T-helper 2 cell treated with Interferon-gamma antibody and Interleukin-4, amounts not matched to agents 5 μg/mL and 100 μg/mL, for 36 hours (primary cell): ENCODE data around the gene ARHGAP32.

Source experiments
- DNase-seq: peaks from one replicate; pipeline ENCODE4 v3.0.0; 2021; ENCODE audit warnings: low spot score
- H3K27ac Mint-ChIP-seq: one replicate; pipeline ENCODE4 v1.8.0; 2021; ENCODE audit warnings: mild to moderate bottlenecking, mixed read lengths
- H3K27me3 Mint-ChIP-seq: one replicate; pipeline ENCODE4 v1.8.0; 2021; ENCODE audit warnings: low read depth, mixed read lengths
- H3K36me3 Mint-ChIP-seq: one replicate; pipeline ENCODE4 v1.8.0; 2021; ENCODE audit warnings: low read depth, mixed read lengths
- H3K4me1 Mint-ChIP-seq: one replicate; pipeline ENCODE4 v1.8.0; 2021; ENCODE audit warnings: low read depth, mixed read lengths
- H3K4me3 Mint-ChIP-seq: one replicate; pipeline ENCODE4 v1.8.0; 2022; ENCODE audit warnings: mild to moderate bottlenecking, moderate library complexity, mixed read lengths
- H3K9me3 Mint-ChIP-seq: one replicate; pipeline ENCODE4 v1.8.0; 2021; ENCODE audit warnings: mixed read lengths

ARHGAP32 gene

DNA sequence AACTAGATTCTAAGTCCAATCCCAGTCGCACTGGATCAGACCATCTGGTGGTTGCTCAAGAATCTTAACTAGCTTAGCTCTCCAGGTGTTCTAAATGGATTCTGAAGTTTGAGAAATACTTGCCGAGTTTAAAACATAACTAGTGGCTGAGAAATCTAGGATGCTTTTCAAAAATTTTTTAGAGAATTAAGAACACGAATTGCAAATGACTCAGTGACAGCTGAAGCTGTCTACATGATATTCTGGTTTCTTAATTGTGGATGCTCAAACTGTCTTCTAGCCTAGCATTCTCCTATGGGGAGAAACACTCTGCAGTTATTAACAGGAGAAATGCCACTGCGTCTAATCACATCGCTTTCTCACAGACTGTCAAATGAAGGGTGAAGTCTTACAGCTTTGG is 229.2 kb downstream of the ARHGAP32 start:
- peaks cover 2% of the 10 kb centered on the region for H3K36me3 Mint-ChIP-seq

DNA sequence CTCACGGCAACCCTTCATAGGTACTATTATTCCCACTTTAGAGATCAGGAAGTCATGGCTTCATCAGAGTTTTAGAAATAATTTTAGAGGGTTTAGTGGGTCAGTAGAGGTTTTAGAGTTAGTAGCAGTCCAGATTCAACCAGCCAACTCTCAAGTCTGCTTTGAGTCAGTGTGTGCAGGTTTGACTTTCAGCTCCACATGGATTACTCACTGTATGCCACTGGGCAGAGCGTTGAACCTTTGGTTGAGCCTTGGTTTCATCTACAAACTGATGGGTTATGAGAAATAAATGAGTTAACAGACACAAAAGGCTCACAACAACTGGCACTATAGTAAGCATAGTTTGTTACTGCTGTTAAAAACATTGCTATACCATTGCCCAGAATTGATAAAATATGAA is 230.5 kb downstream of the ARHGAP32 start:
- H3K9me3 Mint-ChIP-seq = peaks cover 3% of the 10 kb centered on the region
- peaks cover 2% of the 10 kb centered on the region for H3K36me3 Mint-ChIP-seq
- peaks cover 41% of the 10 kb centered on the region for H3K4me1 Mint-ChIP-seq
- H3K4me3 Mint-ChIP-seq = no peak overlapping the region
- no peak overlapping the region for H3K27ac Mint-ChIP-seq
- no peak for DNase-seq
- peaks cover 12% of the 10 kb centered on the region for H3K27me3 Mint-ChIP-seq

More for the DNA sequence above, 229.2 kb downstream of the ARHGAP32 start:
- Mint-ChIP-seq H3K27ac (no peak overlapping the region), H3K27me3 (peaks cover 8% of the 10 kb centered on the region), H3K9me3 (peaks cover 3% of the 10 kb centered on the region), H3K4me3 (peak overlapping the region; percentile 50), H3K4me1 (peaks cover 43% of the 10 kb centered on the region)
- DNase-seq = no peak

DNA sequence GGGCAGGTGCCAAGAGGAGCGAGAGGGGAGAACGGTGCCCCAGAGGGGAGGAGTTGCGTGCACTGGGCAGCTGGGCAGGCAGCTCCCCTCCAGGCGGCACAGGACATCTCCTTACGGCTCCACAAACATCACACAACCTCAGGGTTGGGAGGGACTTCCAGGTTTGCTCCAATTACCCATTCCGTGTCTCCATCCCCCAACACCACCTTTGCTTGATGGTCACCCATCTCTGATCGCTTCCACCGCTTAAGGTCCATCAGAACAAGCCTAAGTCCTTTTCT is 235.0 kb downstream of the ARHGAP32 start:
- H3K4me1 Mint-ChIP-seq = peaks cover 3% of the 10 kb centered on the region
- H3K27ac Mint-ChIP-seq = no peak overlapping the region
- no peak for DNase-seq
- H3K4me3 Mint-ChIP-seq = no peak overlapping the region
- H3K9me3 Mint-ChIP-seq = no peaks in the 10 kb centered on the region
- peaks cover 29% of the 10 kb centered on the region for H3K27me3 Mint-ChIP-seq
- H3K36me3 Mint-ChIP-seq = no peaks in the 10 kb centered on the region

DNA sequence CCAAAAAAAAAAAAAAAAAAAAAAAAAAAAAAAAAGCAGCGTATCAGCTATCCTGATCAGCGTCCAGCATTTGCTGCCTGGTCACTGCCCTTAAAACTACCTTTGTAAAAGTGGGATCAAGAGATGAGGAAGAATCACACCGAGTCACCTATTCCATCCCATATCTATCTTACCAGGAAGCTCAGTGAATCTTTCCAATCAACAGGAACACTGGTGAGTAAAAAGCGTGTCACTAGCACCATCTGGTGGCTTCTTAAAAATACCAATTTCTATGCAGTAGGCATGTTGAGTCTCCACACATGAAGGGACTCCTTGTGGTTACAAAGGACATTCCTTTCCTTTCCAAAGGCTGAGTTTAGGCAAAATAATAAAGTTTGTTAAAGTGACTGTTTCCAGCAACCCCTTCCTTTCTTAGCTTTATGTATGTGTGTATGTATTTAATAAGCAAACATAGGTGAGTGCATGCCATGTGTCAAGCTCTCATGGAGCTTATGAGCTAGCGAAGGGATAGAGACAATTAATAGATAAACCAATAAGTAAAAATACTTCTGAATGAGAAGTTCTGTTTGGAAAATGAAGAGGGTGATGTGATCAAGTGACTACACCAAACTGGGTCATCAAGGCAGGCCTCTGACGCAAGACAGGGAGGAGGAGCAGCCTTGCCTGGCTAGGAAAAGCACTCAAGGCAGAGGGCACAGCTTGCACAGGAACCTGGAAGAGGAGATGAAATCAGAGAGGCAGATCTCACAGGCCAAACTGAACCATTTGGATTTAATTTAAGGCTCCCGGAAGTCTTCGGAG is 235.5 kb downstream of the ARHGAP32 start:
- Mint-ChIP-seq H3K4me1 (peaks cover 2% of the 10 kb centered on the region), H3K36me3 (no peaks in the 10 kb centered on the region), H3K9me3 (no peaks in the 10 kb centered on the region), H3K27me3 (peaks cover 32% of the 10 kb centered on the region), H3K4me3 (no peak overlapping the region), H3K27ac (no peak overlapping the region)
- no peak for DNase-seq

DNA sequence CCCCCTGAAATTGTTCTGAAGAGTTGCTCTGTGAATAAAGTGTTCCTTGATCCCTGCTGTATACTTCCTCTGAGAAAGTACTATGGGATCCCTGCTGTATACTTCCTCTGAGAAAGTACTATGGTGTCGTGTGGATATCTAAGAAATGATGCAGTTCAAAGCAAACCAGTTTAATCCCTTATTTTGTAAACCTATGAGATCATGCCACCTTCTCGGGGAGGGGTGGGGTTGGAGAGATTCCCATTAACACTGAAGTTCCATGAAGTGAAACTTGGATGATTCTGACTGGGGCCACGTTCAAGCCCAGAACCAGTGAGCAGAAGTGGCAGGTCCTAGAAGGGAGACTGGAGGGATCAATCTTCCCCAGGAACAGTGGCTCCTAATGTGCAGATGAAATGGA is 236.5 kb downstream of the ARHGAP32 start:
- Mint-ChIP-seq H3K4me1 (no peaks in the 10 kb centered on the region), H3K9me3 (no peaks in the 10 kb centered on the region), H3K27ac (no peak overlapping the region), H3K27me3 (peaks cover 34% of the 10 kb centered on the region), H3K36me3 (no peaks in the 10 kb centered on the region), H3K4me3 (no peak overlapping the region)
- no peak for DNase-seq

DNA sequence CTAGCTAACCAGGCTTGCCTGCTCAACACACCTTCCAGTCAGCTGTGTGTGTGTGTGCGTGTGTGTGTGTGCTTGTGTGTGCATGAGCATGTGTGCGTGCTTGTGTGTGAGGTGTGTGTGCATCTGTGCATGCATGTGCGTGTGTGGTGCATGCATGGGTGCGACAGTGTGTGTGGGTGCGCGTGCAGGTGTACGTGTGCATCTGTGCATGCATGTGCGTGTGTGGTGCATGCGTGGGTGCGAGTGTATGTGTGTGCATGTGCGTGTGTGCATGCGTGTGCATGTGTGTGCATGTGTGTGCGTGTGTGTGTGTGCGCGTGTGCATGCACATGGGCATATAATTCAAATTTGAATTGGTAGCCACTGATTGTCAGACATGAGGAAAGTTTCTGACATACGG is 239.0 kb downstream of the ARHGAP32 start:
- no peaks in the 10 kb centered on the region for H3K9me3 Mint-ChIP-seq
- no peak overlapping the region for H3K4me3 Mint-ChIP-seq
- H3K36me3 Mint-ChIP-seq = no peaks in the 10 kb centered on the region
- H3K27me3 Mint-ChIP-seq = peaks cover 40% of the 10 kb centered on the region
- no peak overlapping the region for H3K27ac Mint-ChIP-seq
- no peaks in the 10 kb centered on the region for H3K4me1 Mint-ChIP-seq
- DNase-seq = no peak

DNA sequence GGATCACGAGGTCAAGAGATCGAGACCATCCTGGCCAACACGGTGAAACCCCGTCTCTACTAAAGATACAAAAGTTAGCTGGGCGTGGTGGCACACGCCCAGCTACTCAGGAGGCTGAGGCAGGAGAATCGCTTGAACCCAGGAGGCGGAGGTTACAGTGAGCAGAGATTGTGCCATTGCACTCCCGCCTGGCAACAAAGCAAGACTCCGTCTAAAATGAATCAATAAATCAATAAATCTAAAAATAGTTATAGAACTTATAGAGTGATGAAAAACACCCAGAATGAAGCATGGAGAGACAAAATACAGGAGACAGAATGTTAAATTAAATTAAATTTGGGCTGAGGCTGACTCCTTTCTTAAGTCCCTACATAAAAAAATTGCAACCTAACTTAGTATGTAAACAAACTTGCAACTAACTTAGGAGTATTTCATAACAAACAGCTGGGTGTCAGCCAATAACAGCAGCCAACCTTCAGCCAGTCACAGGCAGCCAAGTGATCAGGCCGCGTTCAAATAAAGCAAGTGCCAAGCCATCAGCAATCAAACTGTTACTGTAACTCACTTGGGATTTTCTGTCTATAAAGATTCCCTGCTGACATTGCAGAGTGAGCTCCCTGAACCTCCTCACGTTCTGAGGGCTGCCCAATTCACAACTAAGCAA is 242.2 kb downstream of the ARHGAP32 start:
- H3K27me3 Mint-ChIP-seq = peaks cover 37% of the 10 kb centered on the region
- no peak overlapping the region for H3K27ac Mint-ChIP-seq

DNA sequence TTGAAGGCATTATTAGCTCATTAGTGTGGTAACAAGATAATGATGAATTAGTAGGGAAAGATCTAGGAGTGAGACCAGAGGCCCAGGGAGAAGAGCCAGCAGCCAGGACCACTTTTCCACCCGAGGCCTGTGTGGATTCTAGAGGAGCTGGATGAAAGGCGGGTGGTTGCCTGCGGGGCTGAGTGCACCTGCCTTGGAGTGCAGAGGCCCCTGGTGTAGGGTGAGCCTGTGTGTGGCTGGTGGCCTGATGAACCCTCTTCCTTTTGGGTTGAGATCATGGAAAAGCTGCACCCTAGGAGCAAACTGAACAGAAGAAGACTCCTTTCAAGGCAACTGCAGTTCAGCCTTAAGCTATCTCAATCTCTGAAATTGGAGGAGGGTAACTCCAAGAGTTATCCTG is 243.5 kb downstream of the ARHGAP32 start:
- Mint-ChIP-seq H3K4me3 (no peak overlapping the region), H3K9me3 (no peaks in the 10 kb centered on the region), H3K36me3 (no peaks in the 10 kb centered on the region), H3K4me1 (no peaks in the 10 kb centered on the region), H3K27me3 (peaks cover 28% of the 10 kb centered on the region), H3K27ac (no peak overlapping the region)
- no peak for DNase-seq

More for the DNA sequence above, 242.2 kb downstream of the ARHGAP32 start:
- Mint-ChIP-seq H3K4me1 (no peaks in the 10 kb centered on the region), H3K9me3 (no peaks in the 10 kb centered on the region), H3K36me3 (no peaks in the 10 kb centered on the region), H3K4me3 (no peak overlapping the region)
- no peak for DNase-seq

DNA sequence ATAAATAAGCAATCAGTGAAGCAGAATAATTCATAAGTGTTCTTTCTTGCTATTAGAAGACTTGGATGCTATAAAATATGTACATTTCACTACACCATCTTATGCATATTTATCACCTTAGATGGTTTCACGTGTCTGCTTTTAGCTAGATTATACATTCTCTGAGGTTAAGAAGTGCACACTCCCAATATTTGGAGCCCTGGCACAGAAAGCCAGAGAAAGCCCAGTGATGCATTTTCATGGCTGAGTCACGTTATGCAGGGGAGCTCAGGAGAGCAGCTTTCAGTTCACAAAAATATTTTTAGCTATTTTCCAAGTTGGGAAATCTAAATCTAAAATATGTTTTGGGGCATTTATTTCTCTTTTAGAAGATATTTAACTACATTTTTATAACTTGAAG is 244.4 kb downstream of the ARHGAP32 start:
- Mint-ChIP-seq H3K27me3 (peaks cover 25% of the 10 kb centered on the region), H3K9me3 (no peaks in the 10 kb centered on the region), H3K4me1 (no peaks in the 10 kb centered on the region), H3K36me3 (no peaks in the 10 kb centered on the region), H3K4me3 (no peak overlapping the region), H3K27ac (no peak overlapping the region)
- DNase-seq = no peak

DNA sequence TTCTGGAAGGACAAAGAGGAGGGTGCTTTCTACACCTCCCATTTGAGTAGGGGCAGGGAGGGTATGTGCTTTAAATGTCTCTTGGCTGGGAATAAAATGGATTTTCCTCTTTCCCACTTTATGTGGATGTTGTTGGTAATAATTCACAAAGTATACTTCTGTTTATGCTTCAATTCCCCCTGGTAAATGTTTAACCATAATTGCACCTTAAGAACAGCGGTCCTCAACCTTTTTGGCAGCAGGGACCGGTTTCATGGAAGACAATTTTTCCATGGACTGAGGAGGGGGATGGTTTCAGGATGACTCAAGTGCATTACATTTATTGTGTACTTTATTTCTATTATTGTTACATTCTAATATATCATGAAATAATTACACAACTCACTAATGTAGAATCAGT is 245.5 kb downstream of the ARHGAP32 start:
- H3K9me3 Mint-ChIP-seq = no peaks in the 10 kb centered on the region
- H3K36me3 Mint-ChIP-seq = no peaks in the 10 kb centered on the region
- H3K4me1 Mint-ChIP-seq = no peaks in the 10 kb centered on the region
- no peak for DNase-seq
- no peak overlapping the region for H3K4me3 Mint-ChIP-seq
- H3K27me3 Mint-ChIP-seq = peaks cover 22% of the 10 kb centered on the region
- no peak overlapping the region for H3K27ac Mint-ChIP-seq

DNA sequence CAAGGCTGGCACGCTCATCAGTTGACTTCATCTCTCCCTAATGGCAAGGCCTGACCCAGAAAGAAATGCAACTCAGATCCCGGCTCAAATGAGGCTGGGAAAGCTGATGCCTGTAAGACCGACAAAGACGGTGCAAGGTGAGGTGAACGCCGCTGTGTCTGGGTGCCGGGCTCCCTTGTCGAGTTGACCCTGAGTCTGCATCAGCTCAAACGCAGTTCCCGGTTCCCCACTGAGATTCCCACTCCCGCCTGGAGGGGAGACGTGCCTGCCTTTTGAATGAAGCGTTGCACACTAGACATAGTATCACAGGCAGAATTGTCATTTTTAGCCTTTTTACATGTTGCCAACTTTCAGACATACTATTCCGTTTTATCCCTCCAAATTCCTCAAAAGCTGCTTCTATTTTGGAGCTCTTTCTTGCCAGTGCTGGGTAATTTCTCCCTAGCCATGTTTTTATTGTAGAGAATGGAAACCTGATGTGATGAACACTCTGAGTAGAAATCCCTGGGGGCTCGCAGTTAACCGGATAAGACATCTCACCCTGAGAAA is 248.6 kb downstream of the ARHGAP32 start:
- H3K4me3 Mint-ChIP-seq = no peak overlapping the region

DNA sequence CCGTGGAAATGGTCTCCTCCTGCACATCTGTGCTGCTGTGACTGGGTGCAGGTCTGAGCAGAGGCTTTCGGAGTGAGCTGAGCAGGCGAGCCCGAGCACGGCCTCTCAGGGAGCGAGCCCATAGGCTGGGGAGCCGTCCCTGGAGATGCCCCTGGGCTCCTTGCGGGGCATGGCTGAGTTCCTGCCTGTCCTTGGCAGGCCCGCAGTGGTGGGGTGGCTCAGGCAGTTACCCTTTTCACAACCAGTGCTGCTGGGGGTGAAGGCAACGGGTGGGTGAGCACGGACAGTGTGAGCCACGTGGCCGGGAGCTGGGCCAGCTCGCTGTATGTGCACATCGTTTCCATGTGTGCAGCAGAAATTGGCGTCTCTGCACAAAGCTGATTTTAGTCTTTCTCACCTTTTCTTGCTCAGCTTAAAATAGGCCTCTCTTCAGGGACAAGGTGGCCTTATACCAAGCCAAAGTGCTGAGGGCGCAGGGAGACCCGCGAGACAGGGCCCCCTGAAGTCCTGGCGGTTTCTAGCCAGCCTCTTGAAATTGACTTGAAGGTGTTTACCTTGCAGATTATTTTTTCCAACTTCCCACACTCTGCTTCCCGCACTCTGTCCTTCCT is 249.2 kb downstream of the ARHGAP32 start, which contains the start of gene TP53AIP1:
Gene TP53AIP1 (minus strand): TSS at position 55 of the 611 bp plus-strand sequence. CDS start 5,053 bp downstream, outside the sequence.
- Mint-ChIP-seq H3K9me3 (no peaks in the 10 kb centered on the region), H3K27ac (no peak within 1 kb of the TSS)

More for the DNA sequence above, 248.6 kb downstream of the ARHGAP32 start:
- no peak for DNase-seq
- H3K27ac Mint-ChIP-seq = no peak overlapping the region
- H3K27me3 Mint-ChIP-seq = peaks cover 10% of the 10 kb centered on the region
- H3K9me3 Mint-ChIP-seq = no peaks in the 10 kb centered on the region
- no peaks in the 10 kb centered on the region for H3K36me3 Mint-ChIP-seq
- H3K4me1 Mint-ChIP-seq = no peaks in the 10 kb centered on the region

DNA sequence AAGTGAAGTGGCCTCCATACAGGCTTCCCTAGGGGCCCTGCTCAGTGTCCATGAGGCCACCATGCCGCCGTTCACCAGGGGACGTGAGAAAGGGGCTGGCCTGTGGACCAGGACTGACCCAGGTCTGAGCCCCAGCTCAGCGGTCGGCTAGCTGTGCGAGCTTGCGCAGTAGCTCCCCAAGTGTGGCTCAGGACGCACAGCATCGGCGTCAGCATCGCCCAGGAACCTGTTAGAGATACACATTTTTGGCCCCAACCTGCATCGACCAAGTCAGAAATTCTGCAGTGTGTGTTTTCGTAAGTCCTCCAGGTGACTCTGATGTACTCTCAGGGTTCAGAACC is 249.9 kb downstream of the ARHGAP32 start:
- H3K27me3 Mint-ChIP-seq = peaks cover 5% of the 10 kb centered on the region
- no peaks in the 10 kb centered on the region for H3K36me3 Mint-ChIP-seq
- no peak for DNase-seq
- H3K4me3 Mint-ChIP-seq = no peak overlapping the region
- no peak overlapping the region for H3K27ac Mint-ChIP-seq
- H3K4me1 Mint-ChIP-seq = no peaks in the 10 kb centered on the region
- no peaks in the 10 kb centered on the region for H3K9me3 Mint-ChIP-seq

More for the DNA sequence above, 249.2 kb downstream of the ARHGAP32 start, which contains the start of gene TP53AIP1:
- no peak within 1 kb of the TSS for H3K4me3 Mint-ChIP-seq
- DNase-seq = no peak
- H3K4me1 Mint-ChIP-seq = no peaks in the 10 kb centered on the region
- no peaks in the 10 kb centered on the region for H3K36me3 Mint-ChIP-seq
- peaks cover 7% of the 10 kb centered on the region for H3K27me3 Mint-ChIP-seq

DNA sequence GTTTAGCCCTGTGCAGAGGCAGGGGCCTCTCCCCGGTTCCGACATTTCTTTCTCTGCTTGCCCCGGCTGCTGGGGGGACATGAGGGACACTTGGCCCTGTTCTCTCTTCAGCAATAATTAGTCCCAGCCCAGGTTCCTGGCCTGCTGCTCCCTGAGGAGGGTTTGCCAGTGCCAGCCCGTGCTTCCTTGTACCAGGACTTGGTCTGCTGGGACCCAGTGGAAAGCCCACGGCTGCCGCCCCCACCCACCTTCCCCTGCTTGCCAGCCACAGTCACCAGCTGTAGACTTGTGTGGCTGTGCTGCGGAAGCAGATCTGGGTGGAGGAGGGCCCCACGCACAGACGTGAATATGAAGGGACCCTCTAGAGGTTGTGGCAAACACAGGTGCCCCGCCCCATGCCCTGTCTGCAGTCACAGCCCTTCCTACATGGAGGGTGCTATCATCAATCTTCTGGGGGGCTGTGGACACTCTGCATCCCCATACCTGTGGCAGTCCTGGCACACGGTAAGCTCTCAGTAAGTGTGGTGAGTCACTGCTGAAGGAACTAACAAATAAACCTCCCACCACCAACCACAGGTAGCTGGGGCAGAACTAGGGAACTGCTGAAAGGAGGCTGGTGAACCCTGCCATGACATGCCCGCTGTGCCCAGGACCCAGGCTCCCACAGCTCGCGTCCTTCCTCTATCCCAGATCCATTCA is 250.4 kb downstream of the ARHGAP32 start:
- H3K36me3 Mint-ChIP-seq = no peaks in the 10 kb centered on the region
- no peaks in the 10 kb centered on the region for H3K4me1 Mint-ChIP-seq
- no peaks in the 10 kb centered on the region for H3K9me3 Mint-ChIP-seq
- no peak for DNase-seq
- H3K27ac Mint-ChIP-seq = no peak overlapping the region
- no peak overlapping the region for H3K4me3 Mint-ChIP-seq
- peaks cover 5% of the 10 kb centered on the region for H3K27me3 Mint-ChIP-seq
